Neural cell (in vitro differentiated cells): ENCODE data around the gene SLC6A19.

Source experiments
- CTCF ChIP-seq: fragments of 450-650 bp; IDR thresholded peaks from 2 replicates; pipeline ENCODE4 v1.5.1; 2014; ENCODE audit warnings: antibody characterized with exemption, mild to moderate bottlenecking, moderate library complexity; ENCODE audit not compliant: poor library complexity, severe bottlenecking
- EP300 ChIP-seq: fragments of 450-650 bp; conservative IDR thresholded peaks from 2 replicates; pipeline ENCODE4 v1.6.1; 2014; ENCODE audit warnings: antibody characterized with exemption, mild to moderate bottlenecking, moderate library complexity; ENCODE audit not compliant: poor library complexity, severe bottlenecking
- EZH2 ChIP-seq: fragments of 200-600, 300-800 bp; shearing (Covaris generic), sonication (generic); IDR thresholded peaks from 2 replicates; pipeline ENCODE4 v1.6.1; 2014; ENCODE audit warnings: antibody characterized with exemption, low read length, borderline replicate concordance, mild to moderate bottlenecking; ENCODE audit not compliant: insufficient read depth, poor library complexity, severe bottlenecking

- TF ChIP-seq EZH2 = no peak
- no peak for TF ChIP-seq CTCF
- TF ChIP-seq EP300 = no peak
Measured at GRCh38 chr5:1265461-1266455, 64.4 kb downstream of the SLC6A19 start.
